G401.6 (cell line): Measurements from ENCODE around the gene OIT3.

ENCODE experiments used
- FAIRE-seq: peaks from 2 replicates; lab custom pipeline; 2012; peaks lifted over from hg19 to GRCh38; lab: Jason Lieb, UNC

OIT3 gene

GRCh38 chr10:72952642-72953158 is 59.2 kb downstream of the OIT3 start:
- no peak for FAIRE-seq

GRCh38 chr10:72953687-72954086 is 60.1 kb downstream of the OIT3 start:
- FAIRE-seq = no peak

DNA sequence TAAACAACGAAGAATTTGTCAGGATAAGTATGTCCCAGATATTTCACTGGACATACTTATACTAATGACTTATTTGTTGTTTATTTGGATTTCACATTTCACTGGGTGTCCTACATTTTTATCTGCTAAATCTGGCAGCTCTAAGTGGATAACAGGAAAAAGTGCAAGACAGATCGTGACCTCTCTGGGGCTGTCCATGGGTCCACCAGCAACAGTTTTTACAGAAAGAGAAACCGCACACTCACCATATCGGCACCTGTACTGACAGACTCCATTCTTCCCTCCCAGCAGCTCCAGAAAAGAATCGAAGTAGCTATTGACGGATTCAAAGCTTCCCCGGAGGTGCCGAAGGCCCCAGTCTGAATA is 60.7 kb downstream of the OIT3 start:
- FAIRE-seq = no peak

- FAIRE-seq = no peak
These were observed 61.3 kb downstream of the OIT3 start, which contains the start of gene PLA2G12B for GRCh38 chr10:72954596-72955554. Gene PLA2G12B (minus strand): TSS chr10:72954806. CDS start chr10:72954685, 121 bp downstream.

DNA sequence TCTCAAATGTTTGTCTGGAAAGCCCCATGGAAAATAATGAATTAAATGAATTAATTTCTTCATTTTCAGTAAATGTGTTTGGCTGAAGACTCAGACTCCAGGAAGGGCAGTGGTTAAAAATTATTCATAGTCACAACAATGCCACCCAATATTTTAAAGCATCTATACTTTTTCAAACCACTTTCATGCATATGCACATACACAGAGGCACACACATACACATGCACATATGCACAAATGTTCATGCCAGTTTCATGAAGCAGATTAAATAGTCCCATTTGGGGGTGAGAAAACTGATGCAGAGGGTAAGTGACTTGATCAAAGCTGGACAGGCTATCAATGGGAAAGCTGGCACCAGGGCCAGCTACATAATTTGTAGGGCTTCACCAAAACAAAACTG is 62.5 kb downstream of the OIT3 start:
- FAIRE-seq = no peak

GRCh38 chr10:72976886-72977285 is 83.3 kb downstream of the OIT3 start:
- no peak for FAIRE-seq

- FAIRE-seq = no peak
These were observed 86.2 kb downstream of the OIT3 start for GRCh38 chr10:72979709-72980108.

DNA sequence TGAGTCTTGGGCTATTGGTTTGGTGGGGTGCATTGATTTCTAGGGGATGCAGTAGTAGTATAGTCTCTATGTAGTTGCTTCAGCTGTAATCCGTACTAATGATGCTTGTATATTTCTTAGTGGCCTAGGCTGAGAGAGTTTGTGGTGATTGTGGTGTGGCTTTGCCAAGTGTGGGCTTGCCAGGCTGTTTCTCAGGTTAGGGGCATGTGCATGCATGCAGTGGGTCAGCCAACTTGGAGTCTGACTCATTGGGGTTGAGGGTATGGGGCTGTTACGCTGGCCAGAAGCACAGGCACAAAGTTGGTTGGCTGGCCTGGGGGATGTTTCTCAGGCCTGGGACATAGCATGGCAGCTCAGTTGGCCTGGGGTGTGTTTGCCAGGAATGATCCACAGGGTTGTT is 86.8 kb downstream of the OIT3 start:
- FAIRE-seq = no peak

DNA sequence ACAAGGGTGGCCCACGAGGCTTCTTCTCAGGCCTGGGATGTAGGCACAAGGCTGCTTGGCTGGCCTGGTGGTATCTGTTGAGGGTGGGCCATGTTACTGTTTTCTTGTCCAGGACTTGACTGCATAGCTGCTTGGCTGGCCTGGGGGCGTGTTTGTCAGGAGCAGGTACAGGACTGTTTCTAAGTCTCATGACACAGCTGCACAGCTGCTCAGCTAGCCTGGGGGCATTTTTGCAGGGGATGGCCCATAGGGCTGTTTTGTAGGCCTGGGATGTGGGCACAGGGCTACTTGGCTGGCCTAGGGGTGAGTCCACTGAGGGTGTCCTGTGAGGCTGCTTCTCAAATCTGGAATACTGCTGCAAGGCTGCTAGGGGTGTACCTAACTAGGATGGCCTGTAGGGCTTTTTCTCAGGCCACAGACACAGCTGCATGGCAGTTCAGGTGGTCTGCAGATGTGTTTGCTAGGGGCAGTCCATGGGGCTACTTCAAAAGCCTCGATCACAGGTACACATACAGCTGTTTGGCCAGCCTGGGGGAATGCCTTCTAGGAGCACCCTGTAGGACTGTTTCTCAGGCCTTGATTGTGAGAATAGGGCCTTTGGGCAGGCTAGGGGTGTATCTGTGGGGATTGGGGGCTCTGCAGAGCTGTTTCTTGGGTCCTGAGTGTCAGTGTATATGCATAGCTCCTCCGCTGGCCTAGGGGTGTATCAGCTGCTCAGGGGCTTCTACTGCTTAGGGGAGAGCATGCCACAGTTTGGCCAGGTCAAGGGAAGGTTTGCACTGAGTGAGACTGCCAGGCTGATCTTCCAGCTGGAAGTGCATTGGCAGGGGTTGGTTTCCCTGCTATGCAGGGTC is 87.7 kb downstream of the OIT3 start:
- FAIRE-seq = no peak

GRCh38 chr10:72981882-72982529 is 88.5 kb downstream of the OIT3 start:
- no peak for FAIRE-seq
